Middle frontal gyrus (tissue), 1 donor: ENCODE measurements around the gene LONRF2.

Source experiments
- DNase-seq: peaks from one replicate; pipeline ENCODE4 v3.0.0-alpha.2; 2015; ENCODE audit warnings: low spot score; ENCODE audit errors: extremely low spot score

The LONRF2 gene

GRCh38 chr2:100237770-100238169, 84.5 kb downstream of the LONRF2 start:
- no peak for DNase-seq

DNA sequence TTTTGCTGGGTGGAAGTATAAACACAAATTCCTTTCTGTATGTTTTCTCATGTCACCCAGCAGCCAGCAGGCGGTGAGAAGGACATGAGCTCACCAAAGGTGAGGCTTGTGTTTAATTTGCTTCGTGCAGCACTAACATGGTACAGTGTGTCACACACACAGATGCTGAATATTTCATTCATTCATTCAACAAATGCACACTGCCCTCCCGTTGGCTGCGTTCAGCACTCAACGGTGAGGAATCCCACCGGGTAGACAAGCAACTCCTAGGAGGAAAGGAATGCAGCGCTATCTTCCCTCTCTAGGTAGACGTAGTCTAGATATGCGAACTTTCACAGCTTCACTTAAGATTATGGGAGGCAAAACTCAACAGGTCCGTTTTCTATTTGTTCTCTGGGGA, 85.1 kb downstream of the LONRF2 start:
- DNase-seq: no peak

GRCh38 chr2:100236166-100236565, 86.1 kb downstream of the LONRF2 start:
- no peak for DNase-seq

GRCh38 chr2:100235581-100235980, 86.7 kb downstream of the LONRF2 start:
- no peak for DNase-seq

DNA sequence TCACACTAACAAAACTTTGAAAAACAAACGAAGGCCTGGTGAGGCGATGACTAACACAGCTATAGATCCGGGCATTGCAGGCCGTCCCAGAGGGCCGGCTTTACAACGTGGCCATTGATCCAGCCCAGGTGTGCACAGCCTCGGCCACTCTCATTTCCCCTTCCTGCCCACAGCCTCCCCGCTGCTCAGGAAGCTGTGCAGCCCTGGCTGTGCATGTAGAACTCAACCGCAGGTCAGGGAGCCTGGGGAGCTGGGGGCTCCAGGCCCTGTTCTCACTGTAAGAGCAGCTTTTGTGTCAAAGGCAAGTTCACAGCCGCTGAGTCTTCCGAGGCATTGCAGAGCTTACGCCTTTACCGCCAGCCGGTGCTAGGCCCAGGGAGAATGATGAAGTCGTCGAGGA, 87.2 kb downstream of the LONRF2 start:
- no peak for DNase-seq

DNA sequence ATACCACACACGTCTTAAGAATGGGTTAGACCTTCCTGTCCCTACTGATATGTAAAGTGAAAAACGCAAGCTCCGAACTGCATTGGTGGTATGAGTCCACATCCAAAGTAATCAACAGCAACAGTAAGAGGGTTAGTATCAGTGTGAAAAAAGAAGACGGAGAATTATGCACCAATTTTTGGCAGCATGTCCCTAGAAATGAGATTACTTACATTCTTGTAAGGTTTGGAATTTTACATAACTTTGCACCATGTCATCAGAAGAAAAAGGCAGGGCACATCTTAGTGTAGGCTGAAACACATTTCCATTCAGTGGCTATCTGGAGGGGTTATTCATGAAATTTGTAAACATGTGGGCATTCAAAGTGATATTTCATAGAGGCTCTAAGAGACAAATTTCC, 88.2 kb downstream of the LONRF2 start:
- no peak for DNase-seq

DNA sequence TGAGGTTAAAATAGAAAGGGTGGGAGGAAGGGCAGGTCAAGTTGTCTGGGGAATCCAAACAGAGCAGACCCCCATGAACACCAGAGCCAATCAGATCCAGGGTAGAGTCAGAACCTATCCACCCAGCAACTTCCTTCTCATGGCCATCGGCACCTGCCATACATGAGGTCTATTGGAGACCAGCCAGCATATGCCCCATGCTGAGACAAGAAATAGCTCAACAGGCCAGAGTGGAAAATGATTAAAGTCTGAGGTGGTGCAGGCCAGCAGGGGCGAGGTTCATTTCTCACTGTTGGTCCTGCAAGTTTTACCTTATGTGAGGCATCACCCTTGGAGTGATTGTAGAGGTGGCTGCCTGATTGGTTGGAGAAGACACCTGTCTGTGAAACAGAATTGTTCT, 89.2 kb downstream of the LONRF2 start:
- DNase-seq: no peak

- no peak for DNase-seq
Observed at GRCh38 chr2:100230754-100231153, 91.5 kb downstream of the LONRF2 start.

- DNase-seq: no peak
Observed at GRCh38 chr2:100228967-100229366, 93.3 kb downstream of the LONRF2 start.

DNA sequence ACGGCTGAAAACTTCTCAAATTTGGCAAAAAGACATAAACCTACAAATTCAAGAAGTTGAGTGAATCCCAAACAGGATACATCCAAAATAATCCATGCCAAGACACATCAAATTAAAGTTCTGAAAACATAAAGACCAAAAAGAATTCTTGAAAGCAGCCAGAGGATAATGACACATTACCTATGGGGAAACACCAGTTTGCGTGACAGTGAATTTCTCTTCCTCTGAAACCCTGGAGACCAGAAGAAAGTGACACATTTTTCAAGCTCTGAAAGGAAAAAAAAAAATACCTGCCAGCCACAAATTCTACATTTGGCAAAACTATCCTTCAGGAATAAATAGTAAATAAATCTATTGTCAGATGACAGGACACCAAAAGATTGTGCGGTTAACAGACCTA, 93.9 kb downstream of the LONRF2 start:
- no peak for DNase-seq

DNA sequence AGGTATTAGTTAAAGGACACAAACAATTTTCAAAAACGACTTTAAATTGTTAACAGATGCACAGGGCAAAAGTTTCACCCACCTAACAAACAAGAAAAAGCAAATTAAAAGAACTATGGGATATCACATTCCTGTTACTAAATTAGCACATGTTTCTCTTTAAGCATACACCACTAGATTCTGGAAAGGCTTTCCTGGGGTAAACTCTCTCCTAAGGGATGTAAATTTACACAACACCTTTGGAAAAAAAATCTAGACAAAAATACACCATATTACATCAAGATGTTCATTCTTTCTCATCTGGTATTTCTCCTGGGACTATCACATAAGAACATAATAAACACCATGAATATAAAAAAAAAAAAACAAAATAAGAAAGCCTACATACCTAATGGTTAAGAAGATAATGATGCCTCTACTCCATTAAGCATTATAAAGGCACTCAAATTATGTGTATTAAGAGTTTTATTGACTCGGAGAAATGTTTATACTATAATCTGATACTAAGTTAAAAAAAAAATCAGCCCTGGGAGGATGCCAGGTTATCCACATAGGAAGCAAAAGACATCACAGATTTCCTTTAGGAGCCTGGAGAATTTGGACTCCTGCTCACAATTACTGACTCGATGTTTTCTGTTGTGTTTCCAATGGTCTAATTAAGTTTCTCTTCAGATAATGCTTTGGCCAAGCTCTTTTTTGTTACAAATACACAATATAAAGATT, 97.2 kb downstream of the LONRF2 start:
- DNase-seq: no peak

DNA sequence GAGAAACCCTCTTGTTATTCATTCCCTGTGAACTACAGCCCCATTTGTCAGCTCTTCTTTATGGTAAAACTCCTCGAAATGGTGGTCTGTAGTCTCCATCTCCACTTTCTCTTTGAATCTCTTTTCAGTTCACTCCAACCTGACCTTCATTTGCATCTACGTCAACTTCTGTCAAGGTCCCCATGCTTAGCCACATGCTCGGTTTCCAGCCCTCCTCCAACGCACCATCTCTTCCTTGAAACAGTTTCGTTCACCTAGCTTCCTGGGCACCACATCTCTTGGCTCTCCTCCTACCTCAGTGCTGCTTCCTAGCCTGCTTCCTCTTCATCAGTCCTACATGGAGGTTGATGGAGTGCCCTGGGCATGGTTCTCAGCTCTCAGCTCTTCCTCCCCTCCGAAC, 98.8 kb downstream of the LONRF2 start:
- no peak for DNase-seq
